NCI-H2107 treated with DMSO at 0.1 percent for 48 hours (cell line): ENCODE data around the gene ITGAD.
"Not testable (repeated sequence)": the region's sequence is repeated elsewhere in the genome, so short reads cannot be mapped to it uniquely, and the experiment has no call there.

ENCODE experiments used
- DNase-seq: peaks from one replicate; lab custom pipeline; 2025; ENCODE audit not compliant: unreplicated experiment; lab: John Stamatoyannopoulos, UW

ITGAD gene

GRCh38 chr16:31403590-31404352 is 10.6 kb downstream of the ITGAD start:
- no peak for DNase-seq

- no peak for DNase-seq
Measured at GRCh38 chr16:31404353-31405064, 11.4 kb downstream of the ITGAD start.

- DNase-seq = no peak
Measured at GRCh38 chr16:31407406-31407805, 14.3 kb downstream of the ITGAD start.

- DNase-seq = no peak
Measured at GRCh38 chr16:31409433-31409832, 16.3 kb downstream of the ITGAD start.

- no peak for DNase-seq
Measured at GRCh38 chr16:31410082-31410481, 16.9 kb downstream of the ITGAD start.

- DNase-seq = no peak
Measured at GRCh38 chr16:31411024-31411844, 18.1 kb downstream of the ITGAD start.

- DNase-seq = no peak
Measured at GRCh38 chr16:31412750-31413149, 19.6 kb downstream of the ITGAD start.

GRCh38 chr16:31413381-31413780 is 20.2 kb downstream of the ITGAD start:
- DNase-seq = no peak

GRCh38 chr16:31413943-31414342 is 20.8 kb downstream of the ITGAD start:
- DNase-seq = no peak

- DNase-seq = no peak
Measured at GRCh38 chr16:31414706-31415105, 21.6 kb downstream of the ITGAD start.

- no peak for DNase-seq
Measured at GRCh38 chr16:31416371-31416770, 23.2 kb downstream of the ITGAD start.

GRCh38 chr16:31417036-31417435 is 23.9 kb downstream of the ITGAD start:
- not testable (repeated sequence) for DNase-seq

- no peak for DNase-seq
Measured at GRCh38 chr16:31417916-31418315, 24.8 kb downstream of the ITGAD start.

- no peak for DNase-seq
Measured at GRCh38 chr16:31420037-31420436, 26.9 kb downstream of the ITGAD start.

GRCh38 chr16:31421587-31421986 is 28.5 kb downstream of the ITGAD start:
- no peak for DNase-seq

GRCh38 chr16:31423241-31423640 is 30.1 kb downstream of the ITGAD start:
- no peak for DNase-seq

GRCh38 chr16:31423801-31424200 is 30.7 kb downstream of the ITGAD start:
- DNase-seq = no peak

- no peak for DNase-seq
Measured at GRCh38 chr16:31427441-31428278, 34.5 kb downstream of the ITGAD start.

GRCh38 chr16:31428279-31428597 is 35.1 kb downstream of the ITGAD start, which contains the start of gene COX6A2:
Gene COX6A2, minus strand, starts transcription at chr16:31428360. Its CDS starts 35 bp downstream, at chr16:31428325.
- DNase-seq = no peak

- DNase-seq = no peak
Measured at GRCh38 chr16:31428638-31429247, 35.6 kb downstream of the ITGAD start.
